ENCODE measurements around the gene KIAA1328. TPM values are rescaled to one million over a fixed set of nuclear protein-coding genes. Genes with fewer than 3 reads are reported as not detected.

KIAA1328 gene
- polyA plus RNA-seq, 1 donor from 2014 or later: 8.5 TPM

DNA sequence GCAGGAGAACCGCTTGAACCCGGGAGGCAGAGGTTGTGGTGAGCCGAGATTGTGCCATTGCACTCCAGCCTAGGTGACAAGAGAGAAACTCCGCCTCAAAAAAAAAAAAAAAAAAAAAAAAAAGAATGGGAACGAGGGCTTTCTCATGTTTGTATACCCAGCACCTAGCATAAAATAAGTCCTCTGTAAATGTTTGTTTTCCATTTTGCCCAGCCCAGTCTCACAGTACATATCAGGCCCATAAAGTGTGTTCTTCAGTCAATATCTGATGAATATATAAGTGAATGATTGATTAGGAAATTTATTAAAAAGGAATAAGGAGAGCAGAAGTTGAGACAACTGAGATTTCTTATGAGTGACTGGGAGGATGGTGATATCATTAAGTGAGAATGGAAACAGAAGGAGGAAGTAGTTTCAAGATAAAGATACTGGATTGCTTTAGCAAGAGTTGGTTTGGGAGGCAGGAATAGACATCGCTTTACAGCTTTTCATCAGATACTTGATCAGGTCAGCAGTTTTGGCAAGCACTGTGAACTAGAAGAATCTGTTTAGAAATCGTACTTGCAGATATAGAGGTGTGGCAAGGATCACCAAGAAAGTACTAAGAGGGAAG, 327.5 kb downstream of the KIAA1328 start:
- no peaks in the 10 kb centered on the region for H4K20me1 ChIP-seq (ENCODE audit: insufficient read depth)
- no peak overlapping the region for H3K27ac ChIP-seq (ENCODE audit: low read length)
- TF ChIP-seq POLR2AphosphoS5 (IDR thresholded peaks at IDR 0.05): no peak
- TF ChIP-seq, protein P1, sequence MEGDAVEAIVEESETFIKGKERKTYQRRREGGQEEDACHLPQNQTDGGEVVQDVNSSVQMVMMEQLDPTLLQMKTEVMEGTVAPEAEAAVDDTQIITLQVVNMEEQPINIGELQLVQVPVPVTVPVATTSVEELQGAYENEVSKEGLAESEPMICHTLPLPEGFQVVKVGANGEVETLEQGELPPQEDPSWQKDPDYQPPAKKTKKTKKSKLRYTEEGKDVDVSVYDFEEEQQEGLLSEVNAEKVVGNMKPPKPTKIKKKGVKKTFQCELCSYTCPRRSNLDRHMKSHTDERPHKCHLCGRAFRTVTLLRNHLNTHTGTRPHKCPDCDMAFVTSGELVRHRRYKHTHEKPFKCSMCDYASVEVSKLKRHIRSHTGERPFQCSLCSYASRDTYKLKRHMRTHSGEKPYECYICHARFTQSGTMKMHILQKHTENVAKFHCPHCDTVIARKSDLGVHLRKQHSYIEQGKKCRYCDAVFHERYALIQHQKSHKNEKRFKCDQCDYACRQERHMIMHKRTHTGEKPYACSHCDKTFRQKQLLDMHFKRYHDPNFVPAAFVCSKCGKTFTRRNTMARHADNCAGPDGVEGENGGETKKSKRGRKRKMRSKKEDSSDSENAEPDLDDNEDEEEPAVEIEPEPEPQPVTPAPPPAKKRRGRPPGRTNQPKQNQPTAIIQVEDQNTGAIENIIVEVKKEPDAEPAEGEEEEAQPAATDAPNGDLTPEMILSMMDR (IDR thresholded peaks at IDR 0.05; ENCODE audit: poor library complexity, severe bottlenecking): no peak
- H3K9ac ChIP-seq (ENCODE audit: low read length): no peak overlapping the region
- no peak overlapping the region for H3K4me3 ChIP-seq (ENCODE audit: low read length)
- H2AFZ ChIP-seq (ENCODE audit: low read depth, low read length): no peak overlapping the region
- no peaks in the 10 kb centered on the region for H3K9me2 ChIP-seq (ENCODE audit: insufficient read depth, low read length)
- H3K36me3 ChIP-seq (ENCODE audit: insufficient read depth, low read length): no peaks in the 10 kb centered on the region
- H3F3A ChIP-seq (ENCODE audit: insufficient read depth, low read length, poor library complexity, severe bottlenecking): no peaks in the 10 kb centered on the region
- H3K4me2 ChIP-seq (ENCODE audit: low read length): no peak overlapping the region
- no peaks in the 10 kb centered on the region for H3K27me3 ChIP-seq (ENCODE audit: insufficient read depth, low read depth, low read length)
- H3K9me3 ChIP-seq (ENCODE audit: low read length): no peaks in the 10 kb centered on the region
- H3K79me2 ChIP-seq (replicated peaks; ENCODE audit: insufficient read depth, low read length): no peaks in the 10 kb centered on the region

GRCh38 chr18:37160038-37160820, 331.3 kb downstream of the KIAA1328 start:
- no peak overlapping the region for H3K4me3 ChIP-seq (ENCODE audit: low read length)
- no peaks in the 10 kb centered on the region for H3K9me3 ChIP-seq (ENCODE audit: low read length)
- no peaks in the 10 kb centered on the region for H3K36me3 ChIP-seq (ENCODE audit: insufficient read depth, low read length)
- H2AFZ ChIP-seq (ENCODE audit: low read depth, low read length): no peak overlapping the region
- no peaks in the 10 kb centered on the region for H4K20me1 ChIP-seq (ENCODE audit: insufficient read depth)
- H3K4me2 ChIP-seq (ENCODE audit: low read length): no peak overlapping the region
- no peak overlapping the region for H3K27ac ChIP-seq (ENCODE audit: low read length)
- H3K27me3 ChIP-seq (ENCODE audit: insufficient read depth, low read depth, low read length): no peaks in the 10 kb centered on the region
- H3K79me2 ChIP-seq (replicated peaks; ENCODE audit: insufficient read depth, low read length): no peaks in the 10 kb centered on the region
- no peaks in the 10 kb centered on the region for H3F3A ChIP-seq (ENCODE audit: insufficient read depth, low read length, poor library complexity, severe bottlenecking)
- TF ChIP-seq TAF1 (IDR thresholded peaks at IDR 0.05; ENCODE audit: low read depth): no peak
- no peak for TF ChIP-seq SMC3 (conservative IDR thresholded peaks at IDR 0.05; ENCODE audit: poor library complexity)
- TF ChIP-seq, protein P2, sequence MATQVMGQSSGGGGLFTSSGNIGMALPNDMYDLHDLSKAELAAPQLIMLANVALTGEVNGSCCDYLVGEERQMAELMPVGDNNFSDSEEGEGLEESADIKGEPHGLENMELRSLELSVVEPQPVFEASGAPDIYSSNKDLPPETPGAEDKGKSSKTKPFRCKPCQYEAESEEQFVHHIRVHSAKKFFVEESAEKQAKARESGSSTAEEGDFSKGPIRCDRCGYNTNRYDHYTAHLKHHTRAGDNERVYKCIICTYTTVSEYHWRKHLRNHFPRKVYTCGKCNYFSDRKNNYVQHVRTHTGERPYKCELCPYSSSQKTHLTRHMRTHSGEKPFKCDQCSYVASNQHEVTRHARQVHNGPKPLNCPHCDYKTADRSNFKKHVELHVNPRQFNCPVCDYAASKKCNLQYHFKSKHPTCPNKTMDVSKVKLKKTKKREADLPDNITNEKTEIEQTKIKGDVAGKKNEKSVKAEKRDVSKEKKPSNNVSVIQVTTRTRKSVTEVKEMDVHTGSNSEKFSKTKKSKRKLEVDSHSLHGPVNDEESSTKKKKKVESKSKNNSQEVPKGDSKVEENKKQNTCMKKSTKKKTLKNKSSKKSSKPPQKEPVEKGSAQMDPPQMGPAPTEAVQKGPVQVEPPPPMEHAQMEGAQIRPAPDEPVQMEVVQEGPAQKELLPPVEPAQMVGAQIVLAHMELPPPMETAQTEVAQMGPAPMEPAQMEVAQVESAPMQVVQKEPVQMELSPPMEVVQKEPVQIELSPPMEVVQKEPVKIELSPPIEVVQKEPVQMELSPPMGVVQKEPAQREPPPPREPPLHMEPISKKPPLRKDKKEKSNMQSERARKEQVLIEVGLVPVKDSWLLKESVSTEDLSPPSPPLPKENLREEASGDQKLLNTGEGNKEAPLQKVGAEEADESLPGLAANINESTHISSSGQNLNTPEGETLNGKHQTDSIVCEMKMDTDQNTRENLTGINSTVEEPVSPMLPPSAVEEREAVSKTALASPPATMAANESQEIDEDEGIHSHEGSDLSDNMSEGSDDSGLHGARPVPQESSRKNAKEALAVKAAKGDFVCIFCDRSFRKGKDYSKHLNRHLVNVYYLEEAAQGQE (IDR thresholded peaks at IDR 0.05; ENCODE audit: borderline replicate concordance): no peak
- TF ChIP-seq EP300 (conservative IDR thresholded peaks at IDR 0.05; ENCODE audit: poor library complexity, severe bottlenecking): no peak
- TF ChIP-seq, protein P1 (IDR thresholded peaks at IDR 0.05; ENCODE audit: poor library complexity, severe bottlenecking): no peak
- no peak for TF ChIP-seq RAD21 (conservative IDR thresholded peaks at IDR 0.05)
- no peak overlapping the region for H3K9ac ChIP-seq (ENCODE audit: low read length)
- H3K9me2 ChIP-seq (ENCODE audit: insufficient read depth, low read length): no peaks in the 10 kb centered on the region

Measured in neural cell (in vitro differentiated cells).